K562 treated with DMSO at 1 percent for 24 hours (cell line): Measurements from ENCODE around the gene MTMR10. TPM values are rescaled to one million over a fixed set of nuclear protein-coding genes. Genes with fewer than 3 reads are reported as not detected.

Experiments
- total RNA-seq: library from RNA; unstranded; fragments of 300-600 nt; gene quantifications from 2 replicates; pipeline ENCODE4 v1.2.3, GENCODE V29; 2022; ENCODE audit warnings: low read depth; ENCODE audit not compliant: insufficient read depth

Gene MTMR10, protein sequence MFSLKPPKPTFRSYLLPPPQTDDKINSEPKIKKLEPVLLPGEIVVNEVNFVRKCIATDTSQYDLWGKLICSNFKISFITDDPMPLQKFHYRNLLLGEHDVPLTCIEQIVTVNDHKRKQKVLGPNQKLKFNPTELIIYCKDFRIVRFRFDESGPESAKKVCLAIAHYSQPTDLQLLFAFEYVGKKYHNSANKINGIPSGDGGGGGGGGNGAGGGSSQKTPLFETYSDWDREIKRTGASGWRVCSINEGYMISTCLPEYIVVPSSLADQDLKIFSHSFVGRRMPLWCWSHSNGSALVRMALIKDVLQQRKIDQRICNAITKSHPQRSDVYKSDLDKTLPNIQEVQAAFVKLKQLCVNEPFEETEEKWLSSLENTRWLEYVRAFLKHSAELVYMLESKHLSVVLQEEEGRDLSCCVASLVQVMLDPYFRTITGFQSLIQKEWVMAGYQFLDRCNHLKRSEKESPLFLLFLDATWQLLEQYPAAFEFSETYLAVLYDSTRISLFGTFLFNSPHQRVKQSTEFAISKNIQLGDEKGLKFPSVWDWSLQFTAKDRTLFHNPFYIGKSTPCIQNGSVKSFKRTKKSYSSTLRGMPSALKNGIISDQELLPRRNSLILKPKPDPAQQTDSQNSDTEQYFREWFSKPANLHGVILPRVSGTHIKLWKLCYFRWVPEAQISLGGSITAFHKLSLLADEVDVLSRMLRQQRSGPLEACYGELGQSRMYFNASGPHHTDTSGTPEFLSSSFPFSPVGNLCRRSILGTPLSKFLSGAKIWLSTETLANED
- total RNA-seq = 2.3 and 2.7 TPM in 2 replicates

DNA sequence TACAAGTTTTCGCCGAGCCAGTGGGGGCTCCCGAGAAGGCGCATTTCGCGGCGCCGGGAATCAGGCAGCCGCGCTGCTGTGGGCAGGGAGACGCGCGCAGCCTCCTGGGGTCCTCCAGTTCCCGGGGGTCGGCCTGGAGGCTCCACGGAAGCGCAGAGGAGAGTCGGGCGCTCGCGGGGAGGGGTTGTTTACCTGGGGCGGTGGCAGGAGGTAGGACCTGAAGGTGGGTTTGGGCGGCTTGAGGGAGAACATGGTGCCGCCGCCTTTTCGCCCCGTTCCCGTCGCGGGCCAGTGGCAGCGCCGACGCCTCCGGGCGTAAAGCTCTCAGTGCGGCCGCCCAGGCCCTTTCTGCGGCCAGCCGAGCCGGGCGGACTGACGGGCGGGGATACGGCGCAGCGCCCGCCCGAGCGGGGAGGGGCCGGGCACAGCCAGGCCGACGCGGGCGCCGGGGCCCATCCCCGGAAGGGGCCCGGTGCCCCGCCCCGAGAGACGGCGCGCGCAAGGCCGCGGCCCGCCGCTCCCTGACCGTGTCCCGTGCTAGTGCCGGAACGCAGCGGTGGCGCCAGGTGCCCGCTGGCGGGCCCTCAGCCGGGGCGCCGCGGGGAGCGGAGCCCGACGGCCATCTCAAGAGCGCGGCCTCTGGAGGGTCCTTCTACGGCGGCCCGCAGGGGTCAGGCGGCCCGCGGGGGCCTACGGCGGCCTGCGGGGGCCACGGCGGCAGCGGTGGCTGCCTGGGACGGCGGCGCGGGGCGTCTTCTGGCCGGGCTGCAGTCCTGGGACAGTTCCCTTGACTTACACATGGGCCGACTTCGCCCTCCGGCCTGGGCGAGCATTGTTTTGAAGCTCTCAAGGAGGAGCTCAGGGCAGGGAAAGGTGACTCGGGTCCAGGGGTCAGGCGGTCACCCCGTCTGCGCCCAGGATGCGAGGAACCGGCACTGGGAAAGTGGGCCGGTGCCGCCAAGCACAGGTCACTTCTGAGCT, at the start of gene MTMR10:
Gene MTMR10 (minus strand): TSS at position 374 of the 981 bp plus-strand sequence. CDS start 122 bp downstream, at position 252.

DNA sequence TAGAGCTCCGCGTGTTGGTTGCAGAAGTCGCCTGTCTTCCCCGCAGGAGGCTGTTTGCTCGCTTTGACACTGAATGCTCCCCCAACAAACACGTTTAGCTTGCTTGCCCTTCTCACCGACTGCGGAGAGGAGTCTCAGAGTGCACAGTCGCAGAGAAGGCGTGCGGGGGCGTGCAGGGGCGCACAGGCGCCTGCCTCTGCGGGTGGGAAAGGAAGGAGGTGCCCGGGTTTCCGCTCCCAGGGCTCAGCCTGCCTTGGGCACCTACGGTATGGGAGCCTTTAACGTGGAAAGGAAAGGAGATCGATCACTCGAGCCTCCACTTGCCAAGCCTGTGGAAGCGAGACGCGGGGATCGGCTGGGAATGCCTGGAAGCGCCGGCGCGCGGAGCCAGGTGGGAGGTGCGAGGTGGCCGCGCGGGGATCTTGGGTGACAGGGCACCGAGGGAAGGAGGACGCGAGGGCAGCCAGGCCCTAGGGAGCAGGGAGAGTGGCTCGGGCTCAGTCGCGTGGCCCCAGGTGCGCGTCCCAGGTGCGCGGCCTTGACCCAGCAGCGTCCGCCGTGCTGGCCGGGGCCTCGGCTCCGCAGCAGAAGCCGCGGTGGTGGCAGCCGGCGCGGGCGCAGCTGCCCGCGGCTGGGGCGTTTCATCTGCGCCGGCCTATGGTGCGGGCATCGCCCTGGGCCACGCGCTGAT, 87.8 kb downstream of the MTMR10 start, which contains the start of gene FAN1:
Gene FAN1 (plus strand): TSS at position 419 of the 691 bp plus-strand sequence. CDS start 749 bp downstream, outside the sequence.

Other genes with a start within 250 kb of the MTMR10 start
- gene FAN1, start 87.7 kb downstream of the MTMR10 start, total RNA-seq = 7.6 and 10.0 TPM in 2 replicates
- gene TRPM1, start 110.1 kb upstream of the MTMR10 start, total RNA-seq = not detected in 2 replicates